ENCODE data around the gene ADAM23. TPM values are rescaled to one million over a fixed set of nuclear protein-coding genes. Genes with fewer than 3 reads are reported as not detected.
A peak's percentile ranks its signal among the peaks of the same experiment; 100 is the strongest.

ADAM23 gene
- total and polyA plus RNA-seq, 3 experiments from 2014 or later, result 0.55 to 0.98 TPM; not detected in 1

DNA sequence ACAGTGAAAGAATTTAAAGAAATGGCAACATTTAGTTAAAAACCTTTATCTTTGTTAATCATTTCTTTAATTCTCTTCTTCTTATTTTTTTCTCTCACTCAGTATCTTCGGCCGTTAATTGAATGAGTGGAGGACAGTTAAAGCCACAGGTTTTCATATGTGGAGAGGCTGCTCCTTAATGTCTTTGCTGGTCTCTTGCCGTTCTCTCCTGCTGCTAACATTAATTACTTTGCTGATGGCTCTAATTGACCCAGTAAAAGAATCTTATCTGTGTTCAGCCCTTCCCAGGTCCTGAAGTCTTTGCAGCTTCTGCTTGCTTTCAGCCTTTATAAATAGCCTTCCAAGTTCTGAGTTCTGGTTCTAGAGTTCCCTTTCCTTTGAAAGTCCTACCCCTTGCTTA, 77.1 kb downstream of the ADAM23 start:
- Histone ChIP-seq H3K36me3 (ENCODE audit: insufficient read depth, low read length) (no peaks in the 10 kb centered on the region), H3K27ac (ENCODE audit: low read depth, low read length) (no peak overlapping the region), H3K9me3 (ENCODE audit: low read length) (no peaks in the 10 kb centered on the region), H3K4me1 (ENCODE audit: insufficient read depth, low read length) (no peaks in the 10 kb centered on the region), H3K4me3 (ENCODE audit: low read length) (no peak overlapping the region), H3K27me3 (ENCODE audit: insufficient read depth, low read length, poor library complexity, severe bottlenecking) (no peaks in the 10 kb centered on the region)
- peaks cover 6 to 16% of the 10 kb centered on the region in 2 donors for H3K27me3 Mint-ChIP-seq
- H3K36me3 Mint-ChIP-seq, result no peaks in the 10 kb centered on the region
- DNase-seq, result no peak
- no peaks in the 10 kb centered on the region for H3K4me1 Mint-ChIP-seq
- POLR2A ChIA-PET, result no interaction called here
- no peaks in the 10 kb centered on the region for H3K9me3 Mint-ChIP-seq
- CTCF ChIA-PET, result no interaction called here
- H3K27ac Mint-ChIP-seq, result no peak overlapping the region
- H3K4me3 Mint-ChIP-seq, result no peak overlapping the region

DNA sequence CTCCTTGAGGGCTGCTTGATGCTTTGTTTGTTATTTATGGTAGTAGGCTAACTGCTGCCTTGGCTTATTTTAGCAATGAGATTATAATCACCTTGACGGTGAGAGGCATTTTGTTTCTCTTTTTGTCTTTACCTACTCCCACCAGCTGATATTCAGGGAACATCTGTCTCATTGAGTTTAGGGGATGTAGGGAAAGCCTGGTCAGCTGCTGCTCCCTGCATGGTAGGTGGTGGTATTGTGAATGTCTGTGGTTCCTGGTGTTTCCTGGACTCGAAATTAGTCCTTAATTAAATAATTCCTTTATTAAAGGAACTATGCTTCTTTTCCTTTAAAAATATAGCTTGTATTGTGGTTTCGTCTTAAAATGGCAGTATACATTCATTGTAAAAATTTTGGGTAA, 77.8 kb downstream of the ADAM23 start:
- H3K36me3 Mint-ChIP-seq, result no peaks in the 10 kb centered on the region
- Histone ChIP-seq H3K27ac (ENCODE audit: low read depth, low read length) (no peak overlapping the region), H3K27me3 (ENCODE audit: insufficient read depth, low read length, poor library complexity, severe bottlenecking) (no peaks in the 10 kb centered on the region), H3K4me3 (ENCODE audit: low read length) (no peak overlapping the region), H3K9me3 (ENCODE audit: low read length) (no peaks in the 10 kb centered on the region), H3K4me1 (ENCODE audit: insufficient read depth, low read length) (no peaks in the 10 kb centered on the region), H3K36me3 (ENCODE audit: insufficient read depth, low read length) (no peaks in the 10 kb centered on the region)
- ChIA-PET CTCF (no interaction called here), POLR2A (no interaction called here)
- no peaks in the 10 kb centered on the region for H3K4me1 Mint-ChIP-seq
- H3K27me3 Mint-ChIP-seq, result peaks cover 4 to 12% of the 10 kb centered on the region in 2 donors
- H3K4me3 Mint-ChIP-seq, result no peak overlapping the region
- H3K9me3 Mint-ChIP-seq, result no peaks in the 10 kb centered on the region
- no peak for DNase-seq
- no peak overlapping the region for H3K27ac Mint-ChIP-seq

DNA sequence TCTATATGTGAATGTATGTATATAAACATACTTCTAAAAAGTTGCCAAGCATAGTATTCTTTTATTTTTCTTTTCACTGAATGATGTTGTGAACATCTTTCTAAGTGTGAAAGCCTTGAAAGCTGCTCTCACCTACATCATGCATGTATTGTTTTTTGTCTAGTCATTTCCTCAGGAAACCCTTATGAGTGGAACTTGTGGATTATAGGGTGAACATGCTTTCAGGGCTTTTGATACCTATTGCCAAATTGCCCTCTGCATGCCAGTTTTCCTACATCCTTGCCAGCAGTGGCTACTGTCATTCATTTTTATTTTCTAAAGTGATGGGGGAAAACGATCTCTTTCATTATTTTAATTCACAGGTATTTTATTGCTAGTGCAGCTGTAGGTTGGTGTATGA, 78.3 kb downstream of the ADAM23 start:
- DNase-seq, result no peak
- ChIA-PET CTCF (no interaction called here), POLR2A (no interaction called here)
- Histone ChIP-seq H3K27me3 (ENCODE audit: insufficient read depth, low read length, poor library complexity, severe bottlenecking) (no peaks in the 10 kb centered on the region), H3K36me3 (ENCODE audit: insufficient read depth, low read length) (no peaks in the 10 kb centered on the region), H3K4me1 (ENCODE audit: insufficient read depth, low read length) (no peaks in the 10 kb centered on the region), H3K4me3 (ENCODE audit: low read length) (no peak overlapping the region), H3K27ac (ENCODE audit: low read depth, low read length) (no peak overlapping the region), H3K9me3 (ENCODE audit: low read length) (no peaks in the 10 kb centered on the region)
- Mint-ChIP-seq H3K9me3 (no peaks in the 10 kb centered on the region), H3K4me1 (no peaks in the 10 kb centered on the region), H3K27ac (no peak overlapping the region), H3K27me3 (peaks cover 4 to 12% of the 10 kb centered on the region in 2 donors), H3K4me3 (no peak overlapping the region), H3K36me3 (no peaks in the 10 kb centered on the region)

DNA sequence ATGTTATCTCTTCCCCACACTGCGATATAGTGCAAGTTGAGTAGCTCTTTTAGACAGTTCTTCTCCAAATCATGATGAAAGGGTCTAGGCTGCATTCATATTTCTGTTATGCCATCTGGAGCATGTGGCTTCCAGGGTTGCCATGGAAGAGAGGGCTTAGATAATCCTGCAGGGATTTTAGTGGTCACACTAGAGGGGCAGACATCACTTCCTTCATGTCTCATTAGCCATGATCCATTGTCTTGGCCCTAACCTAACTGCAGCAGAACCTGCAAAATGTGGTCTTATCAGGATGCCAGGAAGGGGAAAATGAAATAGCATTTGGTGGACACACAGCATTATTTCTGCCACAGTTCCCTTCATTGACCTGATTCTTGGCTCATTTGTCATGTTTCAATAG, 83.1 kb downstream of the ADAM23 start:
- no peak overlapping the region for H3K27ac ChIP-seq (ENCODE audit: low read depth, low read length)
- no peak for DNase-seq
- ChIA-PET CTCF (no interaction called here), POLR2A (no interaction called here)
- H3K4me1 ChIP-seq (ENCODE audit: insufficient read depth, low read length), result peaks cover 4% of the 10 kb centered on the region
- no peaks in the 10 kb centered on the region for H3K36me3 Mint-ChIP-seq
- H3K9me3 ChIP-seq (ENCODE audit: low read length), result no peaks in the 10 kb centered on the region
- H3K27me3 Mint-ChIP-seq, result peaks cover 14 to 17% of the 10 kb centered on the region in 2 donors
- no peaks in the 10 kb centered on the region for H3K36me3 ChIP-seq (ENCODE audit: insufficient read depth, low read length)
- no peak overlapping the region for H3K4me3 Mint-ChIP-seq
- no peaks in the 10 kb centered on the region for H3K27me3 ChIP-seq (ENCODE audit: insufficient read depth, low read length, poor library complexity, severe bottlenecking)
- peaks cover 0 to 3% (median 0%) of the 10 kb centered on the region in 5 donors for H3K9me3 Mint-ChIP-seq
- H3K4me1 Mint-ChIP-seq, result peaks cover 8 to 13% (median 13%) of the 10 kb centered on the region in 3 donors
- no peak overlapping the region for H3K4me3 ChIP-seq (ENCODE audit: low read length)
- no peak overlapping the region for H3K27ac Mint-ChIP-seq

DNA sequence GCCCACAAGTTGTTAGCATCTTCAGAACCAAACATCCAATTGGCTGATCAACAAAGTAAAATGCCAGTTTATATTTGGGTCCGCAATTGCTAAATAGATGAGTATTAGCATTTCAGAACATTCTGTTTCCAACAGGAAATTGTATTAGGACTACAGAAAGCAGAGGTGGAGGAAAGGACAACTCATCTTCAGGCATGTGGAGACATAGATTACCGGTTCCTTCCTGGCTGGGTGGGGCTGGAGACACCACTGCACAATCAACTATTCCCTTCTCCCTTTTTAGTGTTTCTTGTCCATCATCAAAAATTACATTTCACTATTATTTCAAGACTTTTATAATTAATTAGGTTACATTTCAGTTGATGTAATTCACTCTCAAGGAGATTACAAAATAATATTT, 83.8 kb downstream of the ADAM23 start:
- ChIA-PET CTCF (no interaction called here), POLR2A (no interaction called here)
- Mint-ChIP-seq H3K9me3 (peaks cover 0 to 3% (median 0%) of the 10 kb centered on the region in 5 donors), H3K4me1 (peaks cover 8 to 14% (median 13%) of the 10 kb centered on the region in 3 donors), H3K27me3 (peaks cover 14 to 17% of the 10 kb centered on the region in 2 donors), H3K4me3 (no peak overlapping the region), H3K36me3 (no peaks in the 10 kb centered on the region), H3K27ac (no peak overlapping the region)
- Histone ChIP-seq H3K27me3 (ENCODE audit: insufficient read depth, low read length, poor library complexity, severe bottlenecking) (no peaks in the 10 kb centered on the region), H3K4me3 (ENCODE audit: low read length) (no peak overlapping the region), H3K27ac (ENCODE audit: low read depth, low read length) (no peak overlapping the region), H3K9me3 (ENCODE audit: low read length) (no peaks in the 10 kb centered on the region), H3K4me1 (ENCODE audit: insufficient read depth, low read length) (peaks cover 4% of the 10 kb centered on the region), H3K36me3 (ENCODE audit: insufficient read depth, low read length) (no peaks in the 10 kb centered on the region)
- no peak for DNase-seq

DNA sequence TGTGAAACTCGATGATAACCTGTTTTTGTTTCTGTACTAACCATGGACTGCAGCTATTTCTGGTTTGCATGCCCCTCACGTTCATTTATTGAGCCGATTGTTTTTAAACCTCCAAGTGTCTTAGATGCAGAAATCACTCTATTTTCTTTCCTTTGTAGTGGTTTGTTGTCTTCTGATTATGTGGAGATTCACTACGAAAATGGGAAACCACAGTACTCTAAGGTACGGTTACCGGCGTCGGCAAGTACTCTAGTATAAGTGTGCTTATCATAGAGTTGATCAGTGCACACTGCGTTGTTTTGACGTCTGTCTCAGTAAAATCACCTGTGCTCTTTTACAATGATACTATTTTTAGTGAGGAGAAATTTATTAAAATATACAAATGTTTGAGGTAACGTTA, 87.4 kb downstream of the ADAM23 start:
- CTCF ChIA-PET, result no interaction called here
- H3K9me3 ChIP-seq (ENCODE audit: low read length), result no peaks in the 10 kb centered on the region

DNA sequence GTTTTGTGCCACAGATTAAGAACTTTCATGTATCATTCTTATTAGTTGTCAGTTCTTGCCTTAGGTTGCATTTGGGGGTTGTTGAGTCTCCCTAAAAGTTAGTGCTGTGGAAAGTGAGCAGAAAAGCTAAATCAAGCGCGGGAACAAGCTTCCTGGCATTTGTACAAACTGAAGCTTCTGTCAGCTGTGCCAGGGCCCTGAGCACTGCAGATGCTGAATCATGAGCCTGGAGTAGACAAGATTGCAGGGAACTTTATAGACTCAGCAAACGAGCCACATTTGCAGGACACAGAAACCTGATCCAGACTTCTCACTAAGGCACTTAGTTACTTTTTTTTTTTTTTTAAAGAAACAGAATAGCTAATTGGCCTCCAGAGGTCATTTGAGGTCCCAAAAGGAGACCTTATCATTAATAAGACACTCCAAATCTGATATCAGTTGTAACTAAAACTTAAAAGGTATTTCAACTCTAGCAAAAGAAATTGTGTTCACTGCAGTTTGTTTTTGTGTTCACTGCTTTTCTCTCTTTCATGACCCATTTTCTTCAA, 88.7 kb downstream of the ADAM23 start:
- peaks cover 4% of the 10 kb centered on the region for H3K4me1 ChIP-seq (ENCODE audit: insufficient read depth, low read length)
- no peak overlapping the region for H3K27ac ChIP-seq (ENCODE audit: low read depth, low read length)
- H3K27me3 ChIP-seq (ENCODE audit: insufficient read depth, low read length, poor library complexity, severe bottlenecking), result no peaks in the 10 kb centered on the region
- H3K9me3 ChIP-seq (ENCODE audit: low read length), result no peaks in the 10 kb centered on the region
- Mint-ChIP-seq H3K4me1 (peaks cover 8 to 16% (median 14%) of the 10 kb centered on the region in 3 donors), H3K9me3 (peaks cover 0 to 3% (median 0%) of the 10 kb centered on the region in 5 donors), H3K36me3 (no peaks in the 10 kb centered on the region), H3K4me3 (no peak overlapping the region), H3K27ac (no peak overlapping the region), H3K27me3 (peaks cover 10 to 13% of the 10 kb centered on the region in 2 donors)
- no peaks in the 10 kb centered on the region for H3K36me3 ChIP-seq (ENCODE audit: insufficient read depth, low read length)
- ChIA-PET POLR2A (no interaction called here), CTCF (no interaction called here)
- no peak overlapping the region for H3K4me3 ChIP-seq (ENCODE audit: low read length)
- no peak for DNase-seq

More for the DNA sequence above, 87.4 kb downstream of the ADAM23 start:
- peak overlapping the region in 4 of 8 donors; percentile 3 to 83 (median 28) for H3K27ac Mint-ChIP-seq
- Histone ChIP-seq H3K36me3 (ENCODE audit: insufficient read depth, low read length) (no peaks in the 10 kb centered on the region), H3K27ac (ENCODE audit: low read depth, low read length) (no peak overlapping the region), H3K4me1 (ENCODE audit: insufficient read depth, low read length) (peaks cover 4% of the 10 kb centered on the region), H3K27me3 (ENCODE audit: insufficient read depth, low read length, poor library complexity, severe bottlenecking) (no peaks in the 10 kb centered on the region), H3K4me3 (ENCODE audit: low read length) (no peak overlapping the region)
- peak overlapping the region; percentile 49 to 78 (median 64) for H3K4me3 Mint-ChIP-seq
- H3K36me3 Mint-ChIP-seq, result no peaks in the 10 kb centered on the region
- peaks cover 8 to 11% of the 10 kb centered on the region in 2 donors for H3K27me3 Mint-ChIP-seq
- peaks cover 0 to 3% (median 0%) of the 10 kb centered on the region in 5 donors for H3K9me3 Mint-ChIP-seq
- POLR2A ChIA-PET, result no interaction called here
- peak in 3 of 5 donors; percentile 27 to 52 (median 30) for DNase-seq
- peaks cover 8 to 14% (median 13%) of the 10 kb centered on the region in 3 donors for H3K4me1 Mint-ChIP-seq

DNA sequence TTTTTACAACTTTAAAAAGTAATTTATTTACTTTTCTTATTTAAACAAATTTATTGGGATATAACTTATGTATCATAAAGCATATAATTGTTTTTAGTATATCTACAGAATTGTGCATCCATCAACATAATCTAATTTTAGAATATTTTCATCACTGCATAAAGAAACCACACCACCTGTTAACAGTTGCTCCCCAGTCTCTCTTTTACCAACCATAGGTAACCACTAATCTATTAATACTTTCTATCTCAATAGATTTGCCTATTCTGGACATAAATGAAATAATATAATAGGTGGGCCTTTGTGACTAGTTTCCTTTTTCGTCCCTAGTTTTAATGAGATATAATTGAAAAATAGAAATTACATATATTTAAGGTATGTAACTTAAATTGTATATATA, 90.6 kb downstream of the ADAM23 start:
- no peak overlapping the region for H3K4me3 ChIP-seq (ENCODE audit: low read length)
- Mint-ChIP-seq H3K4me1 (peaks cover 8 to 18% (median 14%) of the 10 kb centered on the region in 3 donors), H3K36me3 (no peaks in the 10 kb centered on the region), H3K4me3 (no peak overlapping the region), H3K27me3 (peaks cover 8 to 10% of the 10 kb centered on the region in 2 donors), H3K9me3 (peaks cover 0 to 3% (median 0%) of the 10 kb centered on the region in 5 donors), H3K27ac (no peak overlapping the region)
- no peak for DNase-seq
- ChIA-PET CTCF (no interaction called here), POLR2A (no interaction called here)
- no peak overlapping the region for H3K27ac ChIP-seq (ENCODE audit: low read depth, low read length)
- H3K36me3 ChIP-seq (ENCODE audit: insufficient read depth, low read length), result no peaks in the 10 kb centered on the region
- H3K9me3 ChIP-seq (ENCODE audit: low read length), result no peaks in the 10 kb centered on the region
- H3K4me1 ChIP-seq (ENCODE audit: insufficient read depth, low read length), result peaks cover 4% of the 10 kb centered on the region
- H3K27me3 ChIP-seq (ENCODE audit: insufficient read depth, low read length, poor library complexity, severe bottlenecking), result no peaks in the 10 kb centered on the region
